Epidermal melanocyte (primary cell): Measurements from ENCODE around the gene BECN2.

Experiments
- DNase-seq: peaks from one replicate; pipeline ENCODE4 v3.0.0; 2011; ENCODE audit warnings: low spot score; ENCODE audit not compliant: insufficient read length

Gene BECN2

GRCh38 chr1:241957692-241958494 lies at the start of gene BECN2:
BECN2 (plus strand) TSS chr1:241957767; CDS start chr1:241957767, 0 bp downstream.
- no peak for DNase-seq

GRCh38 chr1:241916196-241916595 lies 41.4 kb upstream of the BECN2 start:
- no peak for DNase-seq

- DNase-seq = no peak
These were observed 40.1 kb upstream of the BECN2 start for GRCh38 chr1:241917487-241917886.

GRCh38 chr1:241918879-241919278 lies 38.7 kb upstream of the BECN2 start:
- no peak for DNase-seq

- DNase-seq = no peak
These were observed 33.3 kb upstream of the BECN2 start for GRCh38 chr1:241924080-241924808.

GRCh38 chr1:241926141-241926540 lies 31.4 kb upstream of the BECN2 start:
- no peak for DNase-seq

GRCh38 chr1:241927321-241927720 lies 30.2 kb upstream of the BECN2 start:
- DNase-seq = no peak

- DNase-seq = no peak
These were observed 24.7 kb upstream of the BECN2 start for GRCh38 chr1:241932845-241933244.

GRCh38 chr1:241934201-241934848 lies 23.2 kb upstream of the BECN2 start:
- DNase-seq = no peak

GRCh38 chr1:241934866-241935265 lies 22.7 kb upstream of the BECN2 start:
- DNase-seq = no peak

- DNase-seq = no peak
These were observed 17.8 kb upstream of the BECN2 start for GRCh38 chr1:241939798-241940197.

- no peak for DNase-seq
These were observed 14.8 kb upstream of the BECN2 start for GRCh38 chr1:241942738-241943137.

- no peak for DNase-seq
These were observed 13.3 kb upstream of the BECN2 start for GRCh38 chr1:241944300-241944699.

GRCh38 chr1:241947354-241947753 lies 10.2 kb upstream of the BECN2 start:
- no peak for DNase-seq

GRCh38 chr1:241950390-241950789 lies 7.2 kb upstream of the BECN2 start:
- no peak for DNase-seq

GRCh38 chr1:241962153-241962552 lies 4.6 kb downstream of the BECN2 start:
- DNase-seq = no peak

GRCh38 chr1:241963722-241964121 lies 6.2 kb downstream of the BECN2 start:
- no peak for DNase-seq

GRCh38 chr1:241964550-241965282 lies 7.1 kb downstream of the BECN2 start:
- no peak for DNase-seq

- no peak for DNase-seq
These were observed 11.0 kb downstream of the BECN2 start for GRCh38 chr1:241968611-241969010.

- DNase-seq = no peak
These were observed 15.3 kb downstream of the BECN2 start for GRCh38 chr1:241972703-241973369.

GRCh38 chr1:241976229-241976628 lies 18.7 kb downstream of the BECN2 start:
- DNase-seq = no peak
